GM19240 (cell line): ENCODE results near the gene HSPG2.

Source experiments
- DNase-seq: peaks from one replicate; pipeline ENCODE4 v3.0.0; 2011; ENCODE audit warnings: low spot score; ENCODE audit not compliant: insufficient read length

HSPG2 gene

GRCh38 chr1:21845646-21846641, 91.2 kb downstream of the HSPG2 start:
- DNase-seq: no peak

- DNase-seq: no peak
Observed at GRCh38 chr1:21843996-21844395, 93.1 kb downstream of the HSPG2 start.

- no peak for DNase-seq
Observed at GRCh38 chr1:21843208-21843607, 93.9 kb downstream of the HSPG2 start.

GRCh38 chr1:21842606-21843162, 94.4 kb downstream of the HSPG2 start:
- no peak for DNase-seq

- DNase-seq: no peak
Observed at GRCh38 chr1:21841852-21842466, 95.2 kb downstream of the HSPG2 start.

GRCh38 chr1:21840981-21841380, 96.1 kb downstream of the HSPG2 start:
- no peak for DNase-seq

GRCh38 chr1:21839337-21840037, 97.6 kb downstream of the HSPG2 start:
- no peak for DNase-seq

GRCh38 chr1:21838359-21839157, 98.6 kb downstream of the HSPG2 start:
- DNase-seq: no peak

- no peak for DNase-seq
Observed at GRCh38 chr1:21837476-21837875, 99.6 kb downstream of the HSPG2 start.

- no peak for DNase-seq
Observed at GRCh38 chr1:21836729-21837128, 100.4 kb downstream of the HSPG2 start.

- no peak for DNase-seq
Observed at GRCh38 chr1:21836010-21836409, 101.1 kb downstream of the HSPG2 start.

- DNase-seq: no peak
Observed at GRCh38 chr1:21834666-21835065, 102.4 kb downstream of the HSPG2 start.

- no peak for DNase-seq
Observed at GRCh38 chr1:21834094-21834493, 103.0 kb downstream of the HSPG2 start.

- no peak for DNase-seq
Observed at GRCh38 chr1:21833392-21833976, 103.6 kb downstream of the HSPG2 start.

GRCh38 chr1:21831454-21831970, 105.6 kb downstream of the HSPG2 start:
- DNase-seq: no peak

GRCh38 chr1:21830792-21831453, 106.2 kb downstream of the HSPG2 start:
- no peak for DNase-seq

- no peak for DNase-seq
Observed at GRCh38 chr1:21829294-21829693, 107.8 kb downstream of the HSPG2 start.

GRCh38 chr1:21828506-21829210, 108.5 kb downstream of the HSPG2 start:
- no peak for DNase-seq

GRCh38 chr1:21828075-21828474, 109.0 kb downstream of the HSPG2 start:
- no peak for DNase-seq
